ENCODE data around the gene NFKB1.

Gene NFKB1

DNA sequence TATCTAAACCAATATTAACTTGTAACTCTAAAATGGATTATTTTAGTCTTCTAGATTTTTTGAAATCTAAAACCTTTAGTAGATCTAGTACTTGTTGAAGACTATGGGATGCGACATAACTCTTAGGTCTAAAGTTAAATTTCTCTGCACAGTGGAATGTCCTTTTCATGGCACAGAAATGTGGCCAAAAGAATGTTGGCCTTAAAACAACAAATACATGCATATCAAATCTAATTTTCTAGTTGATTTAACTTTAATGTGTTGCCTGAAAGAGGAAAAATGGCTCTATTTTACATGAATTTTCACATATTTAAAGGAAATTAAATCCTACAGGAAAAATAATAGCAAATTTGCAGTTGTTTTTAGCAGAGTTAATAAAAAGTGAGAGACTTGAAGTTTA is 30.3 kb downstream of the NFKB1 start:
- no peak for DNase-seq

DNA sequence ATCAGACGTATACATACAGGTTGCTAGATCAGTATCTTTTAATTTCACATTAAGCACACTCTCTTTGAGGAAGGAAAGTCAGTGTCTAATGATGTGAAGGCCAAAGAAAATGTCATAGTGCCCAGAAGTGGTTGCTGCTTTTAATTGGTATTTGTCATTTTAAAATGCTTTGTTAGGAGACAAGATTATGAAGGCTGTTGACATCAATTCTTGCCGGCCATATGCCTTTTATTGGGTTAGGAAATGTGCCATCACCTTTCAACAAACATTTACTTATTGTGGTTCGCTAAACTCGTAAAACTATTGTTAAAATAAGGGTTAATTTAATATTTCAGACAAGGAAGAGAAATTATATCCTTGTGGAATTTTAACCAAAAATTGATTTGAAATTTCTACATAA is 32.2 kb downstream of the NFKB1 start:
- no peak for DNase-seq

DNA sequence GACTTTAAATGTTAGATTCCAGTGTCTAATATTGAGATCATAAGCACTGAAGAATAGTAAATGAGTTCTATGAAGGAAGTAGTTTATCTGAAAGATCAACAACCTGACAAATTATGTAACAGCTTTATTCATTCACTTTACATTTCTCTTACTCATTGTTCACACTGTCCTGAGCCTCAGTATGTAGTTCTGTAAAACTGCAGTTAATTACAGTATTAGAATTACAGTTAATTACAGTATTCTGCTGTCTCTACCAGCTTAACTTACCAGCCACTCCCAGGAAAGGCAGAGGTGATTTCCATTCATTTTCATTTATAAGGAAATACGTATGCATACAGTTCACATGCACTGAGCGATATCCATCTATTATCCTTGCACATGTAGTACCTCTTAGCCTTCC is 32.7 kb downstream of the NFKB1 start:
- DNase-seq: no peak

DNA sequence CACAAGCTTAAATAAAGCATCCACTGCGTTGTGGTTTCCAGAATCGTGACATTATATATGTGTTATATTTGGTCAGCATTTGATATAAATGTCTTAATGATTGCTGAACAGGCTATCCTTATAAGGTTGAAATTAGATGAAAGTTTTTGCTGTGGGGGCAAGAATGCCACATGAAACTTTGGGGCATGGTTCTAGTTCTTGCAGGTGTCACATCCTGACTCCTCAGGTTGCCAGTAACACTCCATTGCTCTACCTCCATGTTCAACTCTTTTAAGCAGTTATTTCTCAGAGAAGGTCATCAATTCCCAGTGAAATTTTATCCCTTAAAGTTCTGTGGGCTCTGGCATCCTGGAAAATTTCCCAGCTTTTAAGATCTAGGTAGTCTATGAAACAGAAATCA is 33.7 kb downstream of the NFKB1 start:
- no peak for DNase-seq

DNA sequence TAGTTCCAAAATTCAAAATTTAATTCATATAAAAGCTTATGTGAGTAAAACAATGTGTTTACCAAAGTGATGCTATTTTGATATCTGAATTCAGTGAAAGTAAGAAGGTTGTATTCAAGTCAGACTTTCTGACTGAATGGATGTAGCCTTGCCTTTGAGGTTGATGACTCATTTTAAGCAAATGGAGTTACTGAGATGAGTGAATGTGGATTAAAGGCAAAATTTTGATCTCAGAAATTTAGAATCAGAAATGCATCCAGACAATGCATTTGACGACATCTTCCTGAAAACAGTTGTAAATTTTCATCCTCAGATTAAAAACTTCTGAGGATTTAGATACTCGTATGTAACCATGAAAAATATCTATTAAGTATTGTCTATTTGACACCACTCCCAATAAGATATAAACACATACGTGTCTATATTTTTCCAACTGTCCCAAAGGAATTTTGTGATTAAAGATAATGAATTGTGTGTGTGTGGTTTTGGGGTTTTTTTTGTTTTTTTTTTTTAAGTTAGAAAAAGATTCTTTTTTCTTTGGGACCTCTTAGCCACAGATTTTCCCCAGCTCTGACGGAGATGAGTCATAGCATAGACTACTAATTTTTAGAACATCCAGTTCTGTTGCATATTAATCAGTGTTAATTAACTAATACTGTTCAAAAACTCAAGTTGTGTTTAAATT is 34.4 kb downstream of the NFKB1 start:
- DNase-seq: no peak

DNA sequence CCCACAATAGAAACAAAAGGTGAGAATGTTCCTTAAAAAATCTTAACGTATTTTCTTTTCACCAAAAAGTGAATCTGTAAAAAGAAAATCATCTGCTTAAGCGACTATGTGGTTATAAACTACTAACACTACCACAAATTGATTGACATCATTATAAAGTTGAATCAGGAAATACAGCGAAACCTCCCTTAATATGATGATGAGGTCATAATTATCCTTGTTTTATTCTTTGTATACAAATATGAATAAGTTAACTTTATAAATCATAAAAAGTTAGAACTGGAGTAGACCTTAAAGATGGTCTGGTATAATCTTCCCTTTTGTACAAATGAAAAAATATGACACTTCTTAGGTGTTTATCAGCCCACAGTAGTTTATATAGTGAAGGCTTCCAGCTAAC is 35.6 kb downstream of the NFKB1 start:
- no peak for DNase-seq

DNA sequence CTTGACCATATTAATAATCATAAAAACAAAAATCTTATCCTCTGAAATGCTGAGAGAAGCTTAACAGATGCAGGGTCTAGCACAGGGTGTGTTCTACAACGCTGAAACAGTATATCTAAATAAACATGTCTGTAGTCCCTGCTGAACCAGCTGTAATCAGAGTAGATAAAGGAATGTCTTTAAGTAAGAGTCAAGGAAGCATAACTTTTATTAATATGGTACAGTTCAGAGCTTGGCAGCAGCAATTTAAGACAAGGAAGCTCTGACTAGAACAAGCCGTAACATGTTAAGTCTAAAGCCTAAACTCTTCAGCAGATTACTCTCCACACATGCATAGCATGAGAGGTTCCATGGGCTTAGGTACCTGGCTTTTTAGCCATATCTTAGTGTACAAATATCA is 36.1 kb downstream of the NFKB1 start:
- DNase-seq: no peak

DNA sequence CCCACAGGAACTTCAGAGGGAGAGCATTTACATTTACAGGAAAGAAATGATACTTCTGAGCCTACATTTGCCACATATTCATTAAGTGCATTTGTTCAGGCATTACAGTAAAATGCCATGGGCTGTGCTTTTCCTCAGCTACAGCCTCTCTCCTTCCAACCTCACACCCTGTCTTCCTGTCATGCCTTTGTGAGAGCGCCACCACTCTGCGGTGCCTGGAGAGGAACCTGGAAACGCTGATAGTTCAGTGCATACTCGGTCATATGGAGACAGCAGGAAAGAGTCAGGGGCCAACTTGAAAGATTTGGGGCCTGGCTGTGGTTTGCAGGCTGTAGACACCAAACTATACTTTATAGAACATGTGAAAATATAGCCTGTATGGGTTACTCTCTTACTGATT is 40.5 kb downstream of the NFKB1 start:
- DNase-seq: peak in 4 of 14 donors; percentile 21 to 34 (median 28)

DNA sequence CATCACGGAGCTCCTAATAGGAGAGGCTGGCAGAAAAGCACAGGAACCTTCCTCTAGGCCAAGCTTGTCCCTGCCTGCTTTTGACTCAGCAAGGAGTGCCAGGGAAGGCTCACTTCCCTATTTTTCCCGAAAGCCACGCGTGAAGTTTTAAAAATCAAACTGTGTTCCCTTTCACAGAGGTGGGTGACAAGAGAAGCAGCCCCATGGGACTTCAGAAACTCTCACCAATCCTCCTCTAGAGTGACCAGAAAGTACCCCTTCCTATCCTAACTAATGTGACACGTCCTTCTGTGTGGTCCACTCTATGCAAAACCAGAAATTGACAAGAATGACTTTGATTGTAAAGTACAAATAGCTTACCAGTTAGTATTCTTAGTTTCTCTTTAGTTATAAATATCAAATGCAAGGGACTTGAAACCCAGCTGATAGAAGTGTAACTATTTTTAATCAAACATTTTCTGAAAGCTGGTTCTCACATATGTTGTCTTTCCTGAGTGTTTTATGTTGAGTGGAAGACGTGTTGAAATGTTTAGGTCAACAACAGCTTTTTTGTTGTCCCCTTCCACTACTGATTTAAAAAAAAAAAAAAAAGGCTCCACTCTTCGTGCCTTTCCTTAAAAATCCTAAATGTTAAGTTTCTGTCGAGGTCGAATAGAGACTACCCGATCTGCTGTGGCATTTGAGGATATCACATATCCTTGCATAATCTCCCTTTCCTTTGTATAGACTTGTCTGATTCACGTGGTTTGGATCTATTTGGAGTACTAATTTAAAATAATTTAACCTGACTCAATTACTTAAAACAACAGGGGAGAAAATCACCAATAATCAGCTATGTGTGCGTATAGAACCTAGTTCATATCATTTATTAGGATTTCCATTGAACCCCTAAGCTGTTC is 42.1 kb downstream of the NFKB1 start:
- DNase-seq: no peak

DNA sequence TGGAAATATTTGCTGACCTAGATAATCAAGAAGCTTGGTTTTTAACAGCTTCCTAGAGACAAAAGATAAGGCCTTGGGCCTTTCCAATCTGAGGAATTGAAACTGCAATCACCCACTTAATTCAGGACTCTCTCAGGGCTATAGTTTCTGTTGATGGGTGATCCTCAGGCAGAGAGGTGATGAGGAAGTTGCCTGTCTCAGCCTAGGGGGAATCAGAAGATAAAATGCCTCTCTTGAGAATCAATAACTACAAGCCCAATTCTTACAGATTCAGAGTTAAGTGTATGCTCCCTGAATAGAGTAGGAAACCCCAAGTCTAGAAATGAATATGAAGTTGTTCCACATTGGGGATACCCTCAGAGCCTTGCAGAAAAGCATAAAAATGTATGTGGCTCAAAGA is 45.5 kb downstream of the NFKB1 start:
- DNase-seq: no peak

DNA sequence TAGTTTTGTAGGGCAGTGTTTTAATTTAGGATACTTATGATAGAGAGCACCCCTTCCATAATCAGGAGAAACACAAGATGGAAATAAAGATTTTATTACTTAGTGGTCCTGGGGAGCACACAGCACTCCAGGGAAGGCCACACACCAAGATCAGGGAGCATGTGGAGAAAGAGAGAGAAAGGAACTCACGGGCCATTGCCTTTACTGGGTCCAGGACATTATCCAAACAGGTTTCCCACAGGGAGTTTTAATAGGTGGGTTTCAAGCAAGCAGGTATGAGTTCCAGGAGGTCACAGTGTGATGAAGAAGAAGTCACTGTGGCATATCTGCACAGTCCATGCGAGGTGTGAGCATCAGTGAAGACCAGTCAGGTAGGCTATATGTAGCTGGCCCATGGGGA is 46.8 kb downstream of the NFKB1 start:
- no peak for DNase-seq

DNA sequence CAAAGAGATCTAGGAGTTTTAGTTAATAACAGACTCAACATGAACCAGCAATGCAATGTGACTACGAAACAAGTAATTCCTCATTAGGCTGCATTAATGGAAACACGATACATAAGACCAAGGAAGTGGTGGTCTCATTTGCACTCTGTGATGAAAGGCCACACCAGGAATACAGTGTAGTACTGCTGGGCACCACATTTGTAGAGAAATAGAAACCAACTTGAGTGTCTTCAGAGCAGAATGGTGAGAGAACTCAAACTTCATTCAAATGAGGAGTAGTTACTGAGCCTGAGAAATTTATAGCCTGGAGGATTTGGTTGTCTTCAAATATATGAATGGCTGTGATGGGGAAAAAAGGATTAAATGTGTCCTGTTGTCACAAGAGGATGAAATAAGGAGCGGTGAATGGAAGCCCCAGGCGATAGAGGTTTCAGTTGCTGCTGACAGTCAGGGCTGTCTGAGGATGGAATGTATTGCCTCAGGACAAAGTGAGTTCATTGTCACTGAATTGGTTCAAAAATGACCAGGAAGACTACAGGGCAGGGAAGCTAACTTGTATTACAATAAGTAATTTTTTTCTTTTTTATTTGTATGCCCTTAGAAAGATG is 50.9 kb downstream of the NFKB1 start:
- no peak for DNase-seq

DNA sequence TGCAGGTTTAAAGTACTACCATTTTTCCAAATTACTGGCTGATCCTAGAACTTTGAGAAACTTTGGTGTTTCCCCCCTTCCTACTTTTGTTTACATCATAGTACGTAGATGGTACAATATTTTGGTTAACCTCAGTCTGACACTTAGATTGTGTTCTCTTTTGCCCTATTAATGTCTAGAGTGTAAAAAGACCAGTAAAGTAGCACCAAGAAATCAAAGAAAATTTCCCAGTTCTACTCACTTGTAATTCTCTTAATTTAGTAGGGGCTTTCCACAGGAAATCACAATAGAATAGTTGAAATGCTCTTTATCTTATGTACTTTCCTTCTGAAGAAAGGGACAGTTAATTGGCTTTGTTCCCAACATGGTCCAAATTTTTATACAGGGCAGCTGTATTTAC is 51.6 kb downstream of the NFKB1 start:
- no peak for DNase-seq

DNA sequence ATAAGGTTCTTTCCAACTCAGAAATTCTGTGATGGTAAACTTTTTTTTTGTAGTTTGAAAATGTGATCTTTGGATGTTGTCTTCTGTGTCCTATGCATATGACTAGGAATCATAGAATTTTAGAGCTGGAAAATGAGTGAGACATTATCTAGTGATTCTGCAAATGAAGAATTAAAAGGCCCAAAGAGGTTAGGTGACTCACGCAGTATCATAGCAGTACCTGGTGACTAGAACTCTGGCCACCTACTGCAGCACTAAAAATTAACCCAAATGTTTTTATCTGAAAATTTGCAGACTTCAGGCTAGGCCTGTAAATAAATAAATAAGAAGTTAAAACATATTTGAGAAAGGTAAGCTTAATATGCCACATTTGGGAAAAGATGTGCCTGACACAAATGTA is 52.8 kb downstream of the NFKB1 start:
- no peak for DNase-seq

DNA sequence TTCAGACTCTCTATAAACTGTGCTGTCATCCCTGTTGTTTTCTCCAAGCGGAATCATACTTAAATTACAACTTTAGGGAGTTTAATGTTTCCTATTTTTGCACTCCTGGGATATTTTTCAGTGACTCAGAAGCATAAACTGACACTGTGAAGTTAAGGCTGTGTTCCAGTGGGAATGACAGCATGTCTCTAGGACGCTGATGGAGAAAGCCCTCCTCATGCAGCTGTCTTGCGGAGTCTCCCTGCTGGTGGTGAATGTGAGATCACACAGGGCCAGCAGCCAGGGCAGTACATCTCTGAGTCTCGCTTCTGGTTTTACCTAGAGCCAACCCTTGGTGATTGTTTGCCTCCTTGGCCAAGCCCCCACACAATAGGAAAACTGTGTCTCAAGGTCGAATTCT is 53.3 kb downstream of the NFKB1 start:
- peak in 1 of 14 donors; percentile 11 for DNase-seq

DNA sequence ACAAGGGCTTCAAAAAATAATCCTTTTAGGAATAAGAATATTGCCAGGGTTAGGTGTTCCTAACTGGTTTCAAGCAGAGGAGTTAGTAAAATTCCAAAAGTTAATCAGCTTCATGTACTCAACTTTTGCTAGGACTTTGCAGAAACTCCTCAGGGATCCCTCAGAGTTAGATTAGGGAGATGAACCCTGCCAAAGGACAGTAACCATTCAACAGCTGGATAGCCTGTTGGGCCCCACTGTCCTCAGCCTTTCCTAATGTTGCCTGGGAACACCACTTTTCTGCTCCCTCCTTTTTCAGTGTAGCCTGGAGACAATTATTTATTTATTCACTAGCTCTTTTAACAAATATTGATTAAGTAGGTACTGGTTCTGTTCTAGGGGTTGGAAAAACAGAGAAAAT is 53.8 kb downstream of the NFKB1 start:
- no peak for DNase-seq

DNA sequence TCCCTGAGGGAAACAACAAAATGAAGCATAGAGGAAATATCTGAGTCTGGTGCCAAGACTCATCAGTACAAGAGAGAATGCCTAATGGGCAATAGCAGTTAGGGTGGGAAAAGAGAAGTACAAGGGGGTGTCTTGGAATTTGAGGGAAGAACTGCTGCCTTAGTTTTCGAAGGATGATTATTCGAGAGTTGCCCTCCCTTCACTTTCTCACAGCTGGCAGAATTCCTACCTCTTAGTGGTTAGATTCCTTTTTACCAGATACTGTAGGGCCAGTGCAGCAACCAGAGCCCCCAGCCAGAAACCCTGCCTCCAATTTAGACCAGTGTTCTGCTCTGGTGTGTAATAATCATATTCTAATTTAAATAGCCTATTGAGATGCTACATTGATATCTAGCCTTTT is 56.5 kb downstream of the NFKB1 start:
- no peak for DNase-seq

DNA sequence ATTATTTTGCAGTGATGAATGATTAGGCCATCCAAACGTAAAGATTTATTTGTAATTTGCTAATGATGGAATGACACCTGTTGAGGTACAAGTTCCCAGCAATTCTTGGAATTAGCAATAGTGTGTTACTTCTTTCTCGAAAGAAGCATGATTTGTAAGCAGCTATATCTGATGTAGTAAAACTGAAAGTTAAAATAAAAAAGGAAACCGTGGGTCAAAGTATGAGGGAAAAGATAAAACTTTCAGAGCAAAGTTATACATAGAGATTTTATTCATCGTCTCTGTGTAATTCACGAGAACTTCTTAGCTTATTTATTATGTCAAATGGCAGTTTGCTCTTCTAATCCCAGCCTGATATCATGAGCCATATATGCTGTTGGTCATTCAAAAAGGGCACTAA is 59.0 kb downstream of the NFKB1 start:
- DNase-seq: no peak

DNA sequence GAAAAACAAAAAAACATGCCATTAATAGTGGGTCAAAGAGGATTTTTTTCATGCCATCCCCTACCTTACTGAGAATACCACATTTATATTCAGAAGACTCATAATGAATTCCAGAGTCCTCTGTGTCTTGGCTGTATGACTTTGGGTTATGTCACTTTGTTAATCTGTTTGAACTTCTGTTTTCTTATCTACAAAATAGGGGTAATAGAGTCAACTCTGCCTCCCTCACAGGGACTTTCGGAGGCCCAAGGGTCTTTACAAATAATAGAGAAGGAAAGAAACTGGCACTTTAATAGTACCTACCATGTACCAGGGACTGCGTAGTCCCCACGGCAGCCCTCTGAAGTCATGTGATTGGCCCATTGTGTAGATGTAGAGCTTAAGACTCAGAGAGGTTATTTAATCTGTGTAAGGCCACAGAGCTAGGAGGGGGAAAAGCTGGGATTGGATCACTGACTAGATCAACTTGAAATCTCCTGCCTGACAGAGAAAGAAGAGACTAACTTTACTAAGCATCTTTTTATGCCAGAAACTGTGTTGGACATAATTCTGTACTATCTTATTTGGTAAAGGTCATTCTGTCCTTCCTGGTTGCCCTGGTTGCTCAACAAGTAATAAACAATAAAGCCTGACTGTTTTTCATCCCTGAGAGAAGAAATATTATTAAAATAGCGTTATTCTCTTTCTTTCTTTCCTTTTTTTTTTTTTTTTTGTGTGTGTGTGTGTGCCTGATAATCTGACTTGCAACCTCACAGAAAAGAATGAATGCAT is 59.6 kb downstream of the NFKB1 start:
- DNase-seq: no peak

DNA sequence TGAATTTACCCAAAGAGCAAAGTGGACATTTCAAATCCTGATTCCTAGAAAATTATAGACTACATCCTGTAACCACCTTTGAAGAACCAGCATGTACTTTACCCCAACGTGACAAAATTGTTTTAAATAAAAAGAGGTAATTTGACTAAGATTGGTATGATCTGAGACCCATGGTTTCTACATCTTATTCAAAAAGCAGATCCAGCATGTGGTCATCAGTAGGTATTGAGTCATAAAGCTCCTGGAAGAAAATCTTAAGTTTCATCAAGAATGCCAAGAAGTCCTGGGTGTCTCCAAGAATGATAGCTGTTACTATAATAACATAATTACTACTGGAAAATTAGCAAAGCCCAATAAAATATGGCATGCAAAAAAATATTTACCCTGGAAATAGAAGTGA is 61.8 kb downstream of the NFKB1 start:
- DNase-seq: no peak

DNA sequence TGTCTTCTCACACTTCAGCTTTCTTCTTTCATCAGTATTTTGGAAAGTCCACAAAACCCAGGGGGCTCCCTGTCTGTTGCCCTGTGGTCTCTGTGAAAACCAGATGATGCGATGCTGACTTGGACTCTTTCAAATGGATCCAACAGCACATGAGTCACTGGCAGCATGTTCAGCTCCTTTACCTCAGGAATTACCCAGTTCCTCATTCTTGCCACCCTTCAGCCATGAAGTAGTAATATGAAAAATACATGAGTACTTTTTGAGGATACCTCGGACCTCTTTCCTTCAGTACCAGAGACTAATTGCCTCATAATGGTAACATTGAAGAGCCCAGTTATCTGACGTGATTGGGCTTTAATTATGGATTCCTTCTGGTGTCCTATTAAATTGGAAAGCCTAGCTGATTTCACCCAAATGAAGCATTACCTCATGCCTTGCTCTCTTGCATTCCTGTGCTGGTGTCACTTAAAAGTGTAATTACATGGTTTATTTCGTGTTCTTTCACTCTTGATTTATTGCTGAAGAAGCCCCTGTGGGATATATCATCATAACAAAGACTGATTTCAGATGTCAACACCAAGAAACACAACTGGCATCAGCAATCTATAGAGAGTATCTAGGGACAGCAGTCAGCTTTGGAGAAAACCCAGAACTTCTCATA is 63.4 kb downstream of the NFKB1 start:
- no peak for DNase-seq

DNA sequence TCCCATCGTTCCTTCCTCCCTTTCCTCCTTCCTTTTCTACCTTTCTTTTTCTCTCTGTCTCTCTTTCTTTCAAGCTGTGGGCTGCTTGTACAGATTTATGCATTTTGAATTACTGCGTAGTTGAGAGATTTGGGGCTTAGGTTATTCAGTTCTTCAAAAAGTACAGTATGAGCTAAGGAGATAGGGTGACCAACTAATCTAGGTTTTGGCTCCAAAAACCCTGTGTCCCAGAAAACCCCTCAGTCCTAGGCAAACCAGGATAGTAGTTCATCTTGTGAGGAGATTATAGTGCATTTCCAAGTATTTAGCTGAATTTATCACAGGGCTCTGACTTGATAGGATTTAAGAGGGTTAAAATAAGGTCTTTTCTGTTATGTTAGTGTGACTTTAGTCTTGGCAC is 64.5 kb downstream of the NFKB1 start:
- no peak for DNase-seq
